HEK293 (cell line): Measurements from ENCODE around the gene ARV1.
A peak's percentile ranks its signal among the peaks of the same experiment; 100 is the strongest.

Source experiments
- GLIS2 ChIP-seq: fragments of 450-650 bp; formaldehyde crosslinking; IDR thresholded peaks from 2 replicates; pipeline ENCODE4 v1.5.1; 2016; ENCODE audit warnings: missing biosample characterization, missing genetic modification characterization
- HOXC10 ChIP-seq: sonication (generic); formaldehyde crosslinking; IDR thresholded peaks from 2 replicates; pipeline ENCODE4 v1.8.1; 2023; ENCODE audit warnings: mild to moderate bottlenecking, missing genetic modification reagents
- KLF10 ChIP-seq: fragments of 450-650 bp; IDR thresholded peaks from 2 replicates; pipeline ENCODE4 v1.5.1; 2018; ENCODE audit warnings: missing biosample characterization, mild to moderate bottlenecking, missing genetic modification characterization
- KLF17 ChIP-seq: fragments of 450-650 bp; formaldehyde crosslinking; IDR thresholded peaks from 2 replicates; pipeline ENCODE4 v1.5.1; 2016; ENCODE audit warnings: missing biosample characterization, missing genetic modification characterization
- KLF8 ChIP-seq: fragments of 450-650 bp; formaldehyde crosslinking; IDR thresholded peaks from 2 replicates; pipeline ENCODE4 v1.5.1; 2016; ENCODE audit warnings: missing biosample characterization, missing genetic modification characterization
- KLF9 ChIP-seq: fragments of 450-650 bp; formaldehyde crosslinking; IDR thresholded peaks from 2 replicates; pipeline ENCODE4 v1.5.1; 2016; ENCODE audit warnings: missing biosample characterization, missing genetic modification characterization, low read depth
- OVOL3 ChIP-seq: fragments of 450-650 bp; formaldehyde crosslinking; IDR thresholded peaks from 2 replicates; pipeline ENCODE4 v1.5.1; 2016; ENCODE audit warnings: missing biosample characterization, missing genetic modification characterization
- PATZ1 ChIP-seq: fragments of 450-650 bp; formaldehyde crosslinking; IDR thresholded peaks from 2 replicates; pipeline ENCODE4 v1.5.1; 2016; ENCODE audit warnings: missing biosample characterization, missing genetic modification characterization
- REPIN1 ChIP-seq: fragments of 450-650 bp; formaldehyde crosslinking; IDR thresholded peaks from 2 replicates; pipeline ENCODE4 v1.5.1; 2017; ENCODE audit warnings: missing biosample characterization, missing genetic modification characterization, low read depth
- SCRT2 ChIP-seq: fragments of 450-650 bp; formaldehyde crosslinking; IDR thresholded peaks from 2 replicates; pipeline ENCODE4 v1.5.1; 2016; ENCODE audit warnings: missing biosample characterization, missing genetic modification characterization
- TCF7L2 ChIP-seq: IDR thresholded peaks from 2 replicates; pipeline ENCODE4 v1.6.1; 2011; ENCODE audit warnings: low read depth, mild to moderate bottlenecking, inconsistent platforms, low read length, moderate library complexity, borderline replicate concordance
- YY1 ChIP-seq: fragments of 450-650 bp; formaldehyde crosslinking; IDR thresholded peaks from 2 replicates; pipeline ENCODE4 v1.5.1; 2018; ENCODE audit warnings: missing biosample characterization, missing genetic modification characterization
- YY2 ChIP-seq: fragments of 450-650 bp; formaldehyde crosslinking; IDR thresholded peaks from 2 replicates; pipeline ENCODE4 v1.5.1; 2016; ENCODE audit warnings: missing biosample characterization, missing genetic modification characterization
- ZBTB44 ChIP-seq: fragments of 450-650 bp; IDR thresholded peaks from 2 replicates; pipeline ENCODE4 v1.5.1; 2018; ENCODE audit warnings: missing biosample characterization, mild to moderate bottlenecking, missing genetic modification characterization
- ZFHX2 ChIP-seq: fragments of 450-650 bp; formaldehyde crosslinking; conservative IDR thresholded peaks from 2 replicates; pipeline ENCODE4 v1.5.1; 2016; ENCODE audit warnings: missing biosample characterization, missing genetic modification characterization
- ZFP37 ChIP-seq: fragments of 450-650 bp; formaldehyde crosslinking; IDR thresholded peaks from 2 replicates; pipeline ENCODE4 v1.5.1; 2016; ENCODE audit warnings: missing biosample characterization, missing genetic modification characterization
- ZNF132 ChIP-seq: fragments of 450-650 bp; formaldehyde crosslinking; IDR thresholded peaks from 2 replicates; pipeline ENCODE4 v1.5.1; 2017; ENCODE audit warnings: missing biosample characterization, missing genetic modification characterization, borderline replicate concordance
- ZNF157 ChIP-seq: fragments of 450-650 bp; formaldehyde crosslinking; IDR thresholded peaks from 2 replicates; pipeline ENCODE4 v1.5.1; 2016; ENCODE audit warnings: missing biosample characterization, missing genetic modification characterization
- ZNF174 ChIP-seq: fragments of 450-650 bp; formaldehyde crosslinking; IDR thresholded peaks from 2 replicates; pipeline ENCODE4 v1.5.0; 2017; ENCODE audit warnings: missing biosample characterization, mild to moderate bottlenecking, missing genetic modification characterization
- ZNF19 ChIP-seq: fragments of 450-650 bp; formaldehyde crosslinking; IDR thresholded peaks from 2 replicates; pipeline ENCODE4; 2016; ENCODE audit warnings: missing biosample characterization, missing genetic modification characterization, low read depth
- ZNF2 ChIP-seq: fragments of 450-650 bp; formaldehyde crosslinking; IDR thresholded peaks from 2 replicates; pipeline ENCODE4 v1.5.1; 2016; ENCODE audit warnings: missing biosample characterization, missing genetic modification characterization
- ZNF202 ChIP-seq: fragments of 450-650 bp; formaldehyde crosslinking; IDR thresholded peaks from 2 replicates; pipeline ENCODE4 v1.5.1; 2016; ENCODE audit warnings: missing biosample characterization, missing genetic modification characterization, borderline replicate concordance
- ZNF335 ChIP-seq: fragments of 450-650 bp; formaldehyde crosslinking; conservative IDR thresholded peaks from 2 replicates; pipeline ENCODE4 v1.5.1; 2016; ENCODE audit warnings: missing biosample characterization, missing genetic modification characterization
- ZNF394 ChIP-seq: fragments of 450-650 bp; formaldehyde crosslinking; IDR thresholded peaks from 2 replicates; pipeline ENCODE4 v1.5.1; 2016; ENCODE audit warnings: missing biosample characterization, missing genetic modification characterization, mild to moderate bottlenecking, moderate library complexity, borderline replicate concordance
- ZNF510 ChIP-seq: fragments of 450-650 bp; formaldehyde crosslinking; IDR thresholded peaks from 2 replicates; pipeline ENCODE4 v1.5.1; 2018; ENCODE audit warnings: mild to moderate bottlenecking, missing genetic modification characterization, missing biosample characterization; ENCODE audit not compliant: insufficient replicate concordance
- ZNF561 ChIP-seq: fragments of 450-650 bp; IDR thresholded peaks from 2 replicates; pipeline ENCODE4 v1.5.1; 2018; ENCODE audit warnings: missing biosample characterization, missing genetic modification characterization, borderline replicate concordance
- ZNF585B ChIP-seq: fragments of 450-650 bp; formaldehyde crosslinking; IDR thresholded peaks from 2 replicates; pipeline ENCODE4 v1.5.1; 2016; ENCODE audit warnings: missing biosample characterization, missing genetic modification characterization
- ZNF596 ChIP-seq: fragments of 450-650 bp; IDR thresholded peaks from 2 replicates; pipeline ENCODE4 v1.5.0; 2018; ENCODE audit warnings: missing biosample characterization, mild to moderate bottlenecking, missing genetic modification characterization, moderate library complexity
- ZNF600 ChIP-seq: fragments of 450-650 bp; formaldehyde crosslinking; IDR thresholded peaks from 2 replicates; pipeline ENCODE4 v1.5.1; 2016; ENCODE audit warnings: missing biosample characterization, missing genetic modification characterization
- ZNF629 ChIP-seq: fragments of 450-650 bp; formaldehyde crosslinking; IDR thresholded peaks from 2 replicates; pipeline ENCODE4 v1.5.1; 2017; ENCODE audit warnings: missing biosample characterization, missing genetic modification characterization
- ZNF670 ChIP-seq: fragments of 450-650 bp; formaldehyde crosslinking; IDR thresholded peaks from 2 replicates; pipeline ENCODE4 v1.5.1; 2016; ENCODE audit warnings: missing biosample characterization, missing genetic modification characterization, low read depth
- ZNF701 ChIP-seq: fragments of 450-650 bp; formaldehyde crosslinking; IDR thresholded peaks from 2 replicates; pipeline ENCODE4 v1.5.1; 2016; ENCODE audit warnings: missing biosample characterization, missing genetic modification characterization
- ZNF76 ChIP-seq: fragments of 450-650 bp; formaldehyde crosslinking; IDR thresholded peaks from 2 replicates; pipeline ENCODE4; 2016; ENCODE audit warnings: low read depth, missing biosample characterization, missing genetic modification characterization, borderline replicate concordance
- ZNF785 ChIP-seq: fragments of 450-650 bp; formaldehyde crosslinking; IDR thresholded peaks from 2 replicates; pipeline ENCODE4 v1.5.1; 2016; ENCODE audit warnings: missing biosample characterization, missing genetic modification characterization
- ZNF830 ChIP-seq: fragments of 450-650 bp; IDR thresholded peaks from 2 replicates; pipeline ENCODE4 v1.5.0; 2018; ENCODE audit warnings: missing biosample characterization, missing genetic modification characterization, low read depth, mild to moderate bottlenecking, moderate library complexity
- ZSCAN16 ChIP-seq: fragments of 450-650 bp; formaldehyde crosslinking; IDR thresholded peaks from 2 replicates; pipeline ENCODE4 v1.5.1; 2016; ENCODE audit warnings: missing biosample characterization, missing genetic modification characterization
- ZSCAN30 ChIP-seq: fragments of 450-650 bp; IDR thresholded peaks from 2 replicates; pipeline ENCODE4 v1.5.1; 2018; ENCODE audit warnings: missing biosample characterization, mild to moderate bottlenecking, missing genetic modification characterization, moderate library complexity

ARV1 gene

GRCh38 chr1:230978491-230979388, at the start of gene ARV1, which contains the start of gene TTC13 (continued):
- TF ChIP-seq ZNF596 = peak; percentile 41; the same call in 1 of the 2 replicates
- no peak for TF ChIP-seq ZNF174 (tag by site-specific recombination)
- peak; percentile 21; the same call in 1 of the 2 replicates for TF ChIP-seq REPIN1 (tag by site-specific recombination)
- peak; percentile 91 for TF ChIP-seq ZBTB44 (tag by site-specific recombination)
- TF ChIP-seq ZNF202 = no peak
- TF ChIP-seq ZNF19 = no peak
- TF ChIP-seq ZNF132 (tag by site-specific recombination) = no peak
- TF ChIP-seq ZNF600 (tag by site-specific recombination) = peak; percentile 95
- no peak for TF ChIP-seq ZNF157 (tag by site-specific recombination)
- no peak for TF ChIP-seq ZNF670 (tag by site-specific recombination)
- 0 out of 2 replicates have a peak, but pooled peaks have one; percentile 27 for TF ChIP-seq ZFHX2
- peak; percentile 100 for TF ChIP-seq ZNF629 (tag by site-specific recombination)
- TF ChIP-seq ZSCAN16 (tag by site-specific recombination) = no peak
- TF ChIP-seq ZNF561 (tag by site-specific recombination) = peak; percentile 47; the same call in 1 of the 2 replicates
- TF ChIP-seq YY2 (tag by site-specific recombination) = no peak; the same call in none of the 2 replicates
- peak; percentile 69; the same call in 1 of the 2 replicates for TF ChIP-seq KLF9 (tag by site-specific recombination)
- TF ChIP-seq PATZ1 (tag by site-specific recombination) = peak; percentile 83
- no peak for TF ChIP-seq OVOL3
- TF ChIP-seq TCF7L2 = no peak
- peak; percentile 84; the same call in 1 of the 2 replicates for TF ChIP-seq KLF8 (tag by site-specific recombination)
- peak; percentile 93 for TF ChIP-seq ZFP37 (tag by site-specific recombination)
- 0 out of 2 replicates have a peak, but pooled peaks have one; percentile 61 for TF ChIP-seq KLF10 (tag by site-specific recombination)
- peak; percentile 97 for TF ChIP-seq ZNF2
- peak; percentile 99 for TF ChIP-seq ZNF335 (tag by site-specific recombination)
- peak; percentile 95 for TF ChIP-seq ZSCAN30 (tag by site-specific recombination)
- TF ChIP-seq ZNF830 (tag by site-specific recombination) = no peak
- peak; percentile 93 for TF ChIP-seq GLIS2 (tag by site-specific recombination)
- peak; percentile 99 for TF ChIP-seq ZNF76 (tag by site-specific recombination)
- no peak for TF ChIP-seq ZNF701 (tag by site-specific recombination)
- peak; percentile 71 for TF ChIP-seq SCRT2 (tag by site-specific recombination)
- TF ChIP-seq ZNF394 (tag by site-specific recombination) = peak; percentile 61; the same call in 1 of the 2 replicates
- no peak for TF ChIP-seq ZNF510 (tag by site-specific recombination)
- peak; percentile 83 for TF ChIP-seq YY1 (tag by site-specific recombination)
- no peak for TF ChIP-seq ZNF585B (tag by site-specific recombination)
- peak; percentile 79; the same call in 1 of the 2 replicates for TF ChIP-seq ZNF785 (tag by site-specific recombination)
- peak; percentile 68; the same call in 1 of the 2 replicates for TF ChIP-seq KLF17 (tag by site-specific recombination)
- no peak for TF ChIP-seq HOXC10
